ENCODE results near the gene IGFL1.
"Not testable (repeated sequence)": the region's sequence is repeated elsewhere in the genome, so short reads cannot be mapped to it uniquely, and the experiment has no call there.

Gene IGFL1

DNA sequence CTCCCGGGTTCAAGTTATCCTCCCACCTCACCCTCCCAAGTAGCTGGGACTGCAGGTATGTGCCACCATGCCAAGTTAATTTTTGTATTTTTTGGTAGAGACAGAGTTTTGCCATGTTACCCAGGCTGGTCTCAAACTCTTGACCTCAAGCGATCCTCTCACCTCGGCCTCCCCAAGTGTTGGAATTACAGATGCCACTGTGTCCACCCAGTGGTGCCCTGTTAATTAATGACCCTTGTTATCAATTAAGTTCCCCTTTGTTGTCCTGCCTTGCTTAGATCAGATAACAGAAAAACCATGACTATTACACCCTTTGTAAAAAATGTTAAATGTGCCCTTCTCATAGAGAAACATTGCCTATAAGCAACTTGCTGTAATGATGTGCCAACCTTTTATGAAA lies 34.4 kb upstream of the IGFL1 start:
- no peak overlapping the region for H3K4me3 ChIP-seq (ENCODE audit: low read length)
- no peak for TF ChIP-seq ZNF274 (IDR thresholded peaks at IDR 0.05; ENCODE audit: low read depth, low read length)

DNA sequence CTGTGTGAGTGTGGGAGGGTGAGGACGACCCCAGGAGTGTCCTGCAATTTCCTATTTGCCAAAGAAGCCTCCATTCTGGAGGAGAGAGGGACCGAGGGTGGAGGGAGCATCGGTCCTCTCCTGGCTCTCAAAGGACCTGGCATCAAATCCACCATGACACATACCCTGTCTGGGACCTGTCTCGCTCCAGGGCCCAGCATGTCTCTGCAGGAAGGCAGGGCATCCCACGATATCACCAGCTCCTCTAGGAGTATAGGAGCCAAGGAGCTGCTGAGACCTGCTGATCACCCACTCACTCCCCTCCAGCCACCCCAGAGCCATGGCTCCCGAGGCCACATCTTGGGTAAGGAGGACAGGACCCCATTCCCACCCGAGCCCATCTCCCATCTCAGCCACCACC lies 33.6 kb upstream of the IGFL1 start:
- not testable (repeated sequence) for H3K4me3 ChIP-seq (ENCODE audit: low read length)

DNA sequence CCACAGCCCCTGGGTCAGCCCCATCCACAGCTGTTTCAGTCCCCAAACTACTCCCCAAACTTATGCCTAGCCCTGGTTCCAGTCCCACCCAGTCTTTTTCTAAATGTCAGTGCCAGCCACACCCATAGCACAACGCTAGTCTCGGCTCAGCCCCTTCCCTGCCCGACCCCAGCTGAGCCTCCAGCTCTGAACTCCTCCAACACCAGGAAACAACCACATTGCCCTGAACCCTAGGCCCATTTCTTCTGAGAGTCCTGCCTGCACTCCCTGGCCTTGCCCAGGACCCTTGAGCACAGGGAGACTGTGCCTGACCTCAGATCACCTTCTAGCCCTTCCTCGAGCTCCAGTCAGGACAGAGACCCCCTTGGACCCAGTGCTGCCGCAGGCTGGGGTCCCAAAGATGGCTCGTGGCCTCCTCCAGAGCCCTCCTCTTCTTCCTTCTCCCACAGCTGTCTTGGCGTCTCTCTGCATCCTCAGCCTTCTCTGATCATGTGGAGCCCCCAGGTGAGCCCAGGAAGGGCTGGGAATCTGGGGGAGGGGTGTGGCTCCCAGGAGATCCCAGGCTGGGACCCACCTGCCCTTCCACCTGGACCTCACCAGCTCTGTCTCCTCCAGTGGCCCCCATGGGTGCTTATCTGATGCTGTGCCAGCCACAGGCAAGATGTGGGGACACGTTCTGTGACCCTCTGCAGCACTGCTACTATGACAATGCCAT lies 33.0 kb upstream of the IGFL1 start:
- no peak for TF ChIP-seq ZNF274 (IDR thresholded peaks at IDR 0.05; ENCODE audit: low read depth, low read length)
- H3K4me3 ChIP-seq (ENCODE audit: low read length), result no peak overlapping the region

DNA sequence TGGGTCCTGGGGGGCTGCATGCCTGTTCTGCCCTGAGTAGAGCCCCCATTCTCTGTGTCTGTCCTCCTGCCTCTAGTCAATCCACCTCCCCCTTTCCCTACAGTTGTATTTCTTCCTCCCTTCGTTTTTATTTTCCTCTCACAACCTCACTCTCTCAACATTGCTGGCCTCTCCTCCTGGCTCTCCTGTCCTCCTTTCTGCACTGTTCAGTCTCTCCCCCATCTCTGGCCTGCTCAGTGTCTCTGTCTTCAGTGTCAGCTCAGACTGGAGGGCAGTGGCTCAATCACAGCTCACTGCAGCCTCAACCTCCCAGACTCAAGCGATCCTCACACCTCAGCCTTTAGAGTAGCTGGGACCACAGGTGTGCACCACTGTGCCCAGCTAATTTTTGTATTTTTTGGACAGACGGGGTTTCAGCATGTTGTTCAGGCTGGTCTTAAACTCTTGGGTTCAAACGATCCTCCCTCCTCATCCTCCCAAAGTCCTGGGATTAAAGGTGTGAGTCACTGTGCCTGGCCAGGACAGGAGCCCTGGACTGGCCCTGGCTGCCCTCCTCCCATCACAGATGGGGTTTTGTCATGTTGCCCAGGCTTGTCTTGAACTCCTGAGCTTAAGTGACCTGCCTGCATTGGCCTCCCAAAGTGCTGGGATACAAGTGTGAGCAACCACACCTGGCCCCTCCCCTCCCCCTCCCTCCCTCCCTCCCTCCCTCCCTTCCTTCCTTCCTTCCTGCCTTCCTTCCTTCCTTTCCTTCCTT lies 32.0 kb upstream of the IGFL1 start:
- no peak overlapping the region for H3K4me3 ChIP-seq (ENCODE audit: low read length)
- TF ChIP-seq ZNF274 (IDR thresholded peaks at IDR 0.05; ENCODE audit: low read depth, low read length), result no peak

DNA sequence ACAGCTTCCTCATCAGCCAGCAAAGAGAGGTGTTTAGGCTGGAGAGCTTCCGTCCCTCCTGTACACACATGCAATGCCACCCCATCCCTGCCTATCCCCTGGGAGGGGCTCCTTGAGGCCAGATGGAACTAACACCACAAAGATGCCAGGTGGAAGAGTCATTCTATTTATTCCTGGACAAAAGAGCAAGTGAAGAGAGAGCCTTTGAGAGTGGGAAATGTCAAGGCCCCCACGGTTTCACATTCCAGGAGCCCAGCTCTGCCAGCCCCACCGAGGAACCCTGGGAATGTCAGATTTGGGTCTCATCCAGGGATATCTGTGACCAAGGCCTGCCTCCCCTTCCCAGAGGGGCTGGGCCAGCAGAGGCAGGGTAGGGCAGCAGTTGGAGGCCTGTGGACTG lies 30.8 kb upstream of the IGFL1 start:
- no peak overlapping the region for H3K4me3 ChIP-seq (ENCODE audit: low read length)
- no peak for TF ChIP-seq ZNF274 (IDR thresholded peaks at IDR 0.05; ENCODE audit: low read depth, low read length)

DNA sequence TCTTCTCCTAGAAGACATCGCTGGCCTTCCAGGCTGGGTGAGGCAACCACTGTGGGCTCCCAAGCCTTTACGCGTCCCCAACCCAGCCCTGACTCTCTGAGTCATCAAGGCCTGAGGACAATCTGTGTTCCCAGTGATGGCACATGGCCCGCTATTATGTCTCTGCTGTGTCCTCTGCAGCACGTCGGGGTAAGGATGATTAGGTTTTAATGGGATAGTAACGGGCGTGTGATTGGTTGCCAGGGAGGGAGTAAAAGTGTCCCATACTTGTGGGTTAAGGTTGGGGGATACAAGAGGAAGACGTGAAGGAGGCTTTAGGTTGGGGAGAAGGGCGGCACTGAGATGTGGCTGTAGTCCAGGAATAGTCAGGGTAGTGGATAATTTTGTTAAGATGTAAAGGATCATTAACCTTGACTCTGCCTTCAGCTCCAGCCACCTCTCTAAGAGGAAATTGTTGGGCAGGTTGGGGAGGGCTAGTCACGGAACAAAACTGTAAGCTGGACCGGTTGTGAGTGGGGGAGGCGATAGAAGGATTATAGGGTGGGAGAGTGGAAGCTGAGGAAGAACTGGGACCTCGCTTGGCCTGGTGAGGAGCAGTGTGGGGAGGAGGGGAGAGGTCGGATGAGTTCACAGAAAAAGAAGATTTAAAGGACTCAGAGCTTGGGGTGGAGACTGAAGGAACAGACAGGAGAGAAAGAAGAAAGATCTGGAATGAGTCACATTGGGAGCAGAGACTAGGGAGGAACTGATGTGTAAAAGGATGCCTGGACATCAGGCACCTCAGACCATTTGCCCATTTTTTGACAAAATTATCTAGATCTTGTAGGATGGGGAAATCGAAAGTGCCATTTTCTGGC lies 27.9 kb upstream of the IGFL1 start:
- no peak for TF ChIP-seq ZNF274 (IDR thresholded peaks at IDR 0.05; ENCODE audit: low read depth, low read length)
- no peak overlapping the region for H3K4me3 ChIP-seq (ENCODE audit: low read length)

DNA sequence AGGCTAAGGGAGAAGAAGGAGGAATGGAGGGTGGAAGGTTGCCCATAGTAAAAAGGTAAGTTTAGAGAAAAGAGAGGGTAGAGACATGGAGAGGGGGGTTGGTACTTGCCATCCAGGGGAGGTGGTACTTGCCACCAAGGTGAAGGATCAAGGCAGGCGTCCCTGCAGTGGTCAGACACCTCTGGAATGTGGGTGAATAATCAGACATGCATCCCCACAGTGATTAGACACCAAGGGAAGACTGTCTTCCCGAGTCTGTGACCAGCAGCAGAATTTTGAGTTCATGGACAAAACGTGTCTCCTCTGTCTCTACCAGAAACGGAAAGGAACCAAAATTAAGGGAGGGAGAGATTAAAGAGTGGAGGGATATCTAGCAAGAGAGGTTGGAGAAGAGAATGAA lies 27.1 kb upstream of the IGFL1 start:
- H3K4me3 ChIP-seq (ENCODE audit: low read length), result no peak overlapping the region
- no peak for TF ChIP-seq ZNF274 (IDR thresholded peaks at IDR 0.05; ENCODE audit: low read depth, low read length)

DNA sequence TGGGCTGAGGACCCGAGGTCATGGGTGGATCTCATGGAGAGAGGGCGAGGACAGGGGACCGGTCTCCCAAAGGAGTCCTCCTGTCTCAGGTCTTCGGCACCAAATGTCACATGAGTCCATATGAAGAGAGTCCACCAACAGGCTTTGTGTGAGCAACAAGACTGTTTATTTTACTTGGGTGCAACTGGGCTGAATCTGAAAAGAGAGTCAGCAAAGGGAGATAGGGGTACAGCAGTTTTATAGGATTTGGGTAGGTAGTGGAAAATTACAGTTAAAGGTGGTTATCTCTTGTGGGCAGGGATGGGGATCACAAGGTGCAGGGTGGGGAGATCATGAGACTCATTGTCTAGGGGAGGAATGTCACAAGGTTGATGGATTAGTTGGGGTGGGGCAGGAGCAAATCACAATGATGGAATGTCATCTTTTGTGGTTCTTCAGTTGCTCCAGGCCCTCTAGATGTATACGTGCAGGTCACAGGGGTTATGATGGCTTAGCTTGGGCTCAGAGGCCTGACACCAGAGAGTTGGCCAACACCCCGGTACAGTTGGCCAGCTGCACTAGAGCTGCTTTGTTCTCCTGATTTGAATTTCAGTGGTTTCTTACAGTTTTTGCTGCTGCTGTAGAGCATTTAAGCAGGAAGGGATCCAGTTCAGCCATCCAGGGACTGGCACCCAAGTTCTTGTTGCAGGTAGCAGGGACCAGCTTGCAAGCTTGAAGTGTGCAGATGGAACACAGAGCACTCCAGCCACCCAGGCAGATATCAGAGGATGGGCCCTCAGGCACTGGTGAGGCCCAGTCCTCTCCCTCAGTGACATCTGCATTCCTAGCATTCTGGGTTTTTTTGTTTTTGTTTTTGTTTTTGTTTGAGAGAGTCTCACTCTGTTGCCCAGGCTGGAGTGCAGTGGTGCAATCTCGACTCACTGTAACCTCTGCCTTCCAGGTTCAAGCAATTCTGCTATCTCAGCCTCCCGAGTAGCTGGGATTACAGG lies 26.4 kb upstream of the IGFL1 start:
- no peak for TF ChIP-seq ZNF274 (IDR thresholded peaks at IDR 0.05; ENCODE audit: low read depth, low read length)
- no peak overlapping the region for H3K4me3 ChIP-seq (ENCODE audit: low read length)

DNA sequence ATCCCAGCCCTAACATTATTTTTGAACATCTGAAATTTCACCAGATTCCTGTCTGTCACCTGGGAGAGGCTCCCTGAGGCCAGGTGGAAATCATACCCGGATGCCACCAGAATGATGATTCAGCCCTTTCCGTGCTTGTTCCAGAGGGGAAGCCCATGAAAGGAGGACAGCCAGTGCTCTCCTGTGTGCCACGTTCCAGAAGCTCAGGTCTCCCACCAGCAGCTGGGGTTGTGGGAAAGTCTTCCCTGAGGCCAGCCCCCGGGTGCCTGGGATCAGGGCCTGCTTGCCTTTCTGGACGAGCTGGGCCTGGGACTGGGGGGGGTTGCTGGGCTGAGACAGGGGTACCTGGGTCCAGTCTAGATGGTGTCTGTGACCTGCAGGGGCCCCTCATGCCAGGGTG lies 25.5 kb upstream of the IGFL1 start:
- TF ChIP-seq ZNF274 (IDR thresholded peaks at IDR 0.05; ENCODE audit: low read depth, low read length), result no peak

DNA sequence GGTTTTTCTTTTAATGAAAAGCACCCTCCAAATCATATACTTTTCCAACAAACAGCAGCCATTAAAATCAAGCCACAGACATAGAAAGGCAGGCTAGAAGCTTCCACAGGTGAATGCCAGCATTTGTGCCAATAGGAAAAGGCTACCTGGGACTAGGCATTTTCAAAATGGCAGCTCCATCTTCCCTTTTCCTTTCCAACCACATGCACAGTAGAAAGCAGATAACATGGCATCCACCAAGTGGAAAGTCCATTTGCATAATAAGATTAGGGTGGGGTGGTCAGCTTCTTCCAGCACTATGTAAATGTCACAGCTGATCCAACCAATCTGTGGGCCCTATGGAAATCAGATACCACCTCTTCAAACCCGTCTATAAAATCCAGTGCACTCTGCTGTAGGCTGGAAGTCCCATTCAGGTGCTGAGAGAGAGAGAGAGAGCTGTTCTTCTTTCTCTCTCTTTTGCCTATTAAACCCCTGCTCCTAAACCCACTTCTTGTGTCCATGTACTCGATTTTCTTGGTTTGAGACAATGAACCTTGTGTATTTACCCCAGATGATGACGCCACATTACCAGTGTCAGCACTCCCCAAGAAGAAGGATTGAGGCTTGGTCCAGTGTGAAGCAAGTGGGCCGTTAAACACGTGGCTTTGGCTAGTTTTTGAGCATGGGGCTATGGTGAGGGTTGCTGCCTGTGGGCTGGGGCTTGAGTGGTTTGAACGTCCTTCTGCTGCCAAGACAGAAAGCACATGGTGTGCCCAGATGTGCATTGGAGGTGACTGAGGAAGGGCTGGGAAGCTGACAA lies 24.2 kb upstream of the IGFL1 start:
- no peak overlapping the region for H3K4me3 ChIP-seq (ENCODE audit: low read length)
- no peak for TF ChIP-seq ZNF274 (IDR thresholded peaks at IDR 0.05; ENCODE audit: low read depth, low read length)

More for the DNA sequence above, 25.5 kb upstream of the IGFL1 start:
- no peak overlapping the region for H3K4me3 ChIP-seq (ENCODE audit: low read length)

DNA sequence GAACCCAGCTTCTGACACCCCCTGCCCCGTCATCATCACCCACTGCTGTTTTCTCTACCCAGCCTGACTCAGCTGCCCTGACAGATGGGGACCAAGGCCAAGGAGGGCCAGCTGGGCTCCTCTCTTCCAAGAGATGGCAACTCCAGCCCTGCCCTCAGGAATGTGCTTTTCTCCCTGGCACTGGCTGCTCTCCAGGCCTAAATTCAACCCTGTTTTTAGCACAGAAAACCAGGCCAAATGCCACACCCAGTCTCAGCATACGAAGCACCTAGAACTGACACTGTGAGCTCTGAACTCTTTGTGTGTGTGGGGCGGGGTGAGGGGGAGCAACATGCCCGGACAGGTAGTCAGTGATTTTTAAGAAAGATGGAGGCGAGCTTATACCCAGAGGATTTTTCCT lies 23.4 kb upstream of the IGFL1 start:
- no peak for TF ChIP-seq ZNF274 (IDR thresholded peaks at IDR 0.05; ENCODE audit: low read depth, low read length)

DNA sequence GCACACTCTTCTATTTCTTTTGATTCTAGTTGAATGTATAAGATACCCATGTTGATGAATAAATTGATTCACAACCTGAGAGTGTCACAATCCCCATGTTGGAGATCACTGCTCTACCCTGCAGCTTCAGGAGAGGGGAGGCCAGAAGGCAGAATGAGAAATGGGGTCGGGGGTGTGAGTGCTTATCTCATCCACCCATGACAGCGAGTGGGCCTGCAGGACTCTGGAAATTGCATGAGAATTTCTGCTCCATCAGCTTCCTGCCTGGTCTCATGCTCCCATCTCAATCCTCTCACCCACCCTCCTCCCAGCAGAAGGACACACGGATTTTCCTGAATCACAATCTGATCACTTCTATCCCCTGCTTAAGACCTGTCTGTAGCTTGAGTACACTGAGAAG lies 22.9 kb upstream of the IGFL1 start:
- TF ChIP-seq ZNF274 (IDR thresholded peaks at IDR 0.05; ENCODE audit: low read depth, low read length), result no peak

More for the DNA sequence above, 23.4 kb upstream of the IGFL1 start:
- no peak overlapping the region for H3K4me3 ChIP-seq (ENCODE audit: low read length)

DNA sequence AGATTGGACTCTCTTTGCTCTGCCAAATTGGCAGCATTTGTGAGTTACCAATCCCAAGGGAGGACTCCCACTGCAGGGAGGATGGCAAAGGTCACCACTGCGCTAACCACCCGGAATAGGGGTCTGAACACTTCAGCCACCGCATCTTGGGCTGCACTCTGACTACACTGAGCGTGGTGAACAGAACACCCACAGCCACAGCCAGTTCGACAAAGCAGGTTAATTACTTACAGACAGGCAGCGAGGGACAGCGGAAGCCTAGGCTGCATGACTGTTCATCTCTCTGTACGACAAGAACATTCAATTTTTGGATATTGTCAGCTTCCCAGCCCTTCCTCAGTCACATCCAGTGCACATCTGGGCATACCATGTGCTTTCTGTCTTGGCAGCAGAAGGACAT lies 21.7 kb upstream of the IGFL1 start:
- H3K4me3 ChIP-seq (ENCODE audit: low read length), result not testable (repeated sequence)

More for the DNA sequence above, 22.9 kb upstream of the IGFL1 start:
- H3K4me3 ChIP-seq (ENCODE audit: low read length), result no peak overlapping the region

Measured in GM08714 (cell line).